Hematopoietic multipotent progenitor cell treated with erythropoietin and hydrocortisone succinate and interleukin-3 and kit ligand, for 17 days (in vitro differentiated cells): ENCODE measurements around the gene DNAJC21.
"Not testable (repeated sequence)": the region's sequence is repeated elsewhere in the genome, so short reads cannot be mapped to it uniquely, and the experiment has no call there.

ENCODE experiments used
- DNase-seq: peaks from one replicate; pipeline ENCODE4 v3.0.0-alpha.2; 2015; ENCODE audit warnings: low spot score

Gene DNAJC21

DNA sequence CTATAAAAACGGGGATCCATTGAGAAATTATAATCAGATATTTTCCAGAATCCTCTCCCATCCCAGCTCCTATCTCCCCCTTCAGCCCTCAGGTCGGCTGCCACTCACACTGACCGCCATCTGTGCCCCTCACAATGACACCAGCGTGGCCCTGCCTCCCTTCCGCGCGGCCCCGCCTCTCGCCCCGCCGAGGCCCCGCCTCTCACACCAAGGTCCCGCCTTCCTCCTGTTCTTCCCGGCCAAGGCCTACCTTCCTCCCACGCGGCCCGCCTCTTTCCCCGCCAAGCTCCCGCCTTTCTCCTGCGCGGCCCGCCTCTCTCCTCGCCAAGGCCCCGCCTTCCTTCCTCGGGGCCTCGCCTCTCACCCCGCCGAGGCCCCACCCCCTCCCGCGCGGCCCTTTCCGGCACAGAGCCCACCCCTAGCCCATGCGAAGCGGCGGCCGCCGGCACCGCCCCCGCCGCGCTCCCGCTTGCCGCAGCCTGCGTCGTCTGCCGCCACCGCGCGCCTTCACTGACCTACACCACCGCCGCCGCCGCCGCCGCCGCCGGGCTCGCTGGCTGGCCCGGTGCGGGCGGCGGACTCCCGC is at the start of gene DNAJC21:
Gene DNAJC21 (plus strand): TSS at position 426 of the 586 bp plus-strand sequence. CDS start 261 bp downstream, outside the sequence.
- peak; percentile 98 for DNase-seq

DNA sequence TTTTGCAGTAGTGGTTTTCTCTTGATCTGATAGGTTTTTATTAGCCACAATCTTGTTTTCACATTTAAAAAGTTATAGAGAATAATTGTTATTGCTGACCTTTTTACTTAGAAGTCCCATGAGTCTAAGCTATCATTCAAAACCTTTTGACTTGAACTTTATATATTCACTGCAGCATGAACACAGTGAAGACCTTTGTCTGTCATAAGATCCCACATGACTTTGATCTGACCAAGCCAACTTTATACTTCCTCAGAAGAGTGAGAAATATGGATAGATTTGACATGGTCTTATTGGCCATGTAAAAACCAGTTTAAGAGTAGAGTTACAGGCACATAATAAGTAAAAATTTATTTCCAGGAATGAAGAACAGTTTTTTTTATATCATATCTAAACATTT is 48.1 kb upstream of the DNAJC21 start:
- no peak for DNase-seq

DNA sequence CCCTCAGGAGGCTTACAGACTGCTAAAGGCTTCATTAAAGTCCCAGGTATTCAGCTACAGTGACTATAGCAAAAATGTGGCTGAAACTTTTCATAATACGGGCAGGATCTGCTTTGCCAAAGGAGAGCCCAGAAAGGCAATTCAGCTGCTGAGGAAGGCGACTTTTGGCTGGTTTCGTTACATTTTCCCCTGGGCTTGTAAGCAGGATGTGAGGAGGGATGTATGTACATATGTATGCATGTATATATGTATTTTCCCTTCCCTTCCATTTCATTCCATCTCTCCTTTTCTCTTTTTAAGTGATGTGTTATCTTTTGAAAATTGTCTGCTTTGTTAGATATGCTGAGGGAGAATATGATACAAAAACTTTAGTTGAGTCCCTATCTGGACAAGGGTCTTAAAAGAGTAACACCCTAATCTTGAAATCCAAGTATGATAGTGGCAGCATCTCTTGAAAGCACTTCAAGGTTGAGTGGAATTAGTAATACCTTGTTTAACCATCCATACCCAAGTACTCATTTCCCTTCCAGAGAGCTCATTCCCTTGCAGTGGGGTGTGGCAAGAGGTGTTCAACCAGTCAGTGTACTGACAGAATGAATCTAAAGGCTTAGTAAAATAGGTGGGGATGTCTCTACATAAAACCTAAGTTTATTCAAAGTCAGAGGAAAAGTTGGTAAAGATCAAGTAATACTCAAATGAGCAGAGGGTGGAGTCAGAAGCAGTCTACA is 42.8 kb upstream of the DNAJC21 start:
- no peak for DNase-seq

DNA sequence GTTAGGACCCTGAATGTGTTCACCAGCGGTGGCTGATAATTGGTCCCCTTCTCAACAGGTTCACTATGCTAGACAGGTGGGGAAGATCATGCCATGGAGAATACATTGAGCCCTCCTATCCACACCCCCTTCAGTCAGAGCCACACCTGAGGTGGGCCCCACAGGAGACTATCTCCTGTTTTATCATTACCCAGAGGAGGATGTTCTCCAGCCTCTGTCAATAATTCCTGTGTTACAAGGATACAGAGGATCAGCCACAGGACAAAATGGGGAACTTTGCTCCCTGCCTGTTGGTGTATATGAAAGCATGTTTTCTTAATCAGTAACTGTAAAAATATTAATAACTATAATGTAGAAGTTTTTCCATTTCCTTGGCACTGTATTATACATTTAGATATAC is 40.0 kb upstream of the DNAJC21 start:
- DNase-seq: no peak

DNA sequence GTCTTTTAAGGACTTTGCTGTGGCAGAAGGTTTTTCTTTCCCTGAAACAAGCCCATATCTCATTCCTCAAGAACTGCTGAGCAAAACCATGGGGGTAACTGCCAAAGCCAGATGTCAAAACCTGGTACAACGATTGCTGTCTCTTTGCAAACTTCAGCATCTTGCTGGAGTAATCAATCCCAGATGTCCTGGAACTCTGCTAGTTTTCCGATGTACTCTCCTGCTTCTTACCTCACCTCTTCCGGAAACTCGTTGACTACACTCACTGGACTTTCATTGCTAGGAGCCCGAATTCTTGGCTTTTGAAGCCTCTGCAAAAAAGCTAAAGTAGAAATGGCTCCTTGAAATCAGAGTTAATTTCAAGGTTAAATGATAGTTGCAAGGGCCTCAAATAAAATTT is 37.4 kb upstream of the DNAJC21 start:
- no peak for DNase-seq

DNA sequence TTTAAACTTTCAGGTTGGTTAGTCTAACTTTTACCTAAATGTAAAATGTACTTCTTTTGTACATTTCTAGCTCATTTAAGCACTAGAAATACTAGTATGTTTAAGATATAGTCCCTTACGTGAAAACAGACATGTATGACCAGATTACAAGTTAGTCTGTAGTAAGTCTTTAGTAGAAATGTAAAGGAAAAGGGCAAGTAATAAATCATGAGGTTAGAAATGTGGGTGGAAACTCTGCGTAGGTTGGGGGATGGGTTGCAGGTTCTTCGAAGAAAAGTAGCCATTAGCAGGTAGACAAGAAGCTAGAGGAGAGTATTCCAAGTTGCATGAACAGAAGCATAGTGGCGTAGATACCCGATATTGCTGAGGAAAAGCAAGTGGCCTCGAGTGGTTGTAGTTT is 36.9 kb upstream of the DNAJC21 start:
- DNase-seq: no peak

- DNase-seq: no peak
Measured at GRCh38 chr5:34894716-34895115, 34.6 kb upstream of the DNAJC21 start.

- no peak for DNase-seq
Measured at GRCh38 chr5:34895641-34896419, 33.5 kb upstream of the DNAJC21 start.

GRCh38 chr5:34897646-34898045 is 31.7 kb upstream of the DNAJC21 start:
- DNase-seq: no peak

DNA sequence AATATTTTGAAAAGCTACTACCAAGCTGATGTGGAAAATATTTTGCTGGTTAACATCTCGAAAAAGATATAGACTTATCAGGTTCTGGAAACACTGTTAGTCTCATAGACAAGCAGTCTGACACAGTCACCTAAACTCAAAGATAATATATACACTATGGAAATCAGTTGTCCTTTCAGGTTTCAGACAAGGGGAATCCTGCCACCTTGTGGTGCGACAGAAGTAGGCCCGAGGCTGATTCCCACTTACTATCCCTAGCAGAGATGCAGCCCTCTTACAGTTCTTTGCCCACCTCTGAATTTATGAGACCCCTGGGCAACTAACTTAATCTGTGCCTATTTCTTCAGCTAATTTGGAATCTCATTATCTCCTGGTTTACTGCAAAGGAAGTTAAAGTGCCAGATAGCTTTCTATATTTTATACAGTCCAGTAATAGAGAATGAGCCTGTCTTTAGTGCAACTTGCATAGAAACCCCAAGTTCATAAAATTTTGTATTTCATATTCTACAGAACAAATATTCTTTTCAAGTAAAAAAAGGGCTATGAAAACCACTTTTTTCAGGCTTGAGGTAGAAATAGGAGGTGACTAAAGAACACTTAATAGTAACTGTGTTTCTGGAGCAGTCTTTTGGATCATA is 31.0 kb upstream of the DNAJC21 start:
- DNase-seq: peak; percentile 62

DNA sequence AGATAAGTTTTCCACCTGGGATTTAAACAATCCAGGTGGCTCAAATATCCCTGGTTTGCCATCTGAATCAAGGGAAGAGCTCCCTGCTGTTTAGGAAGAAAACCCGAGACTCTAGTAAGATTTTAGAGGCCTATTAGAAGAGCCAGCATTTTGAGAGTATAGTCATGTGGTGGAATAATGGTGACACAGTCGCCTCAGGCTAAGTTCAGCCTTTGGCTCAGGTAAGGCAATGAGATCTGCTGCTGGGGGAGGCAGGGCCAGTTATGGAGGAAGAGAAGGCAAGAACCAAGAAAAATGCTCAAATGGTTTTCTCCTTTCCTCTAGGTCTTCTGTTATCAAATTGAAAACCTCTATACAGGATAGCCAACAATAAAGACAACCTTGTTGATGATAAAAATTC is 30.3 kb upstream of the DNAJC21 start:
- no peak for DNase-seq

GRCh38 chr5:34900652-34901051 is 28.7 kb upstream of the DNAJC21 start:
- no peak for DNase-seq

DNA sequence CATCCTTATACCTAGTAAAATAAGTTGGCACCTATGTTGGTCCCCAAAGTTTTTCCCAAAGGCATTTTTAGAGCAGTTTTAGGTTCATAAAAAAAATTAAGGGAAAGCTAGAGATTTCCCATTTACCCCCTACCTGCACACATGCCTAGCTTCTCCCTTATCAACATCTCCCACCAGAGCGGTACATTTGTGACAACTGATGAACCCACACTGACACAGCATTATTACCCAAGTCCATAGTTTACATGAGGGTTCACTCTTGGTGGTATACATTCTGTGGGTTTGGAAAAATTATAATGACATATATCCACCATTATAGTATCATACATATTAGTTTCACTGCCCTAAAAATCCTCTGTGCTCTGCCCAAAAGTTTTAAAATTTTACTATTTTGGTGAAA is 26.1 kb upstream of the DNAJC21 start:
- no peak for DNase-seq

- DNase-seq: no peak
Measured at GRCh38 chr5:34905564-34905963, 23.8 kb upstream of the DNAJC21 start.

- no peak for DNase-seq
Measured at GRCh38 chr5:34913072-34913471, 16.3 kb upstream of the DNAJC21 start.

DNA sequence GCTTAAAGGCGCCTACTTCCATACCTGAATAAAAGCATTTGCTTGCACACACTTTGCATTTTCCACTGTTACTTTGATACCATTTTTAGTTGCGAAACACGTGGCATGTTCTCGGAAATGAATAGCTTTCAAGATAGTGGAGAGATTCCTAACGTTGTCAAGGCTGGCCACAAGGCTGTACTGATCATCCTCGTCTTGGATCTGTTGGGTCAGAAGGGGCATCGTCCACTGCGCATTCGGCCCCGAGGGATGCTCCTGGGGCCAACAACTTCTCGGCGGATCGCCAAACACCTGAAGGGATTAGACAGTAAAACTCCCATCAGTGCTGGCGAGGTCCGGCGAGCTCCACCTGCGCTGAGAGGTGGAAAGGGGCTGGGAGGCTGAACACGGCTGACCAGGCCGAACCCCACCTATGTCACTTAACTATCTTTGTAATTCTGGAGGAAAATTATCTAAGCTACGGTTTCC is 14.7 kb upstream of the DNAJC21 start:
- no peak for DNase-seq

DNA sequence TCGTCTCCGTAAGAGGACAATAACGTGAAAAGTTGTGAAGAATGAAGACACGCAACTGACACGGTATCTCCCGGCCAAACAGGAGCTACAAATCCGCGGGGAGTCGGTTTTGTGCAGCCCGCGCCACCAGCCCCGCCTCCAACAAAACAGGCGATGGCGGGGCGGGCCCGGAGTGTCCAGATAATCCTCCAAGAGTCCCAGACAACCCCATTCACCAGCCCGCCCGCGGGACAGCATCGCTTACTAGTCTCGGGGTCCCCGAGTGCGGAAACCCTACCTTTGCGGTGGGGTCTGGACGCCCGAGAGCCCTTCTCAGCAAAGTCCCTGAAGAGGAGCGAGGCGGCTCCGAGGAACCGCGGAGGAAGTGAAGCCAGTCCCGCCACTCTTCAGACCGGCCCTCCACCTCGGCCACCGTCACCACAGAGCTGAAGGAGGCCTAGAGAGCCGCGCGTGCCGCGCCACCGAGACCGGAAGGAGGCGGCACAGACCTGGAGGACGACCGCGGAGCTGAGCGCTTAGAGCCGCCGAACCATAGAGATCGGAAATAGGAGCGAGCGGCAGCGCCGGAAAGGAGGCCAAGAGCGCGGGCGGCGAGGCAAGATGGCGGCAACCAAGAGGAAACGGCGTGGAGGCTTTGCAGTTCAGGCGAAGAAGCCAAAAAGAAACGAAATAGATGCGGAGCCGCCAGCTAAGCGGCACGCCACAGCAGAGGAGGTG is 14.1 kb upstream of the DNAJC21 start, which contains the start of the genes BRIX1 and RAD1:
Gene BRIX1 (plus strand): TSS at position 573 of the 717 bp plus-strand sequence. CDS start 28 bp downstream, at position 601.
Gene RAD1 (minus strand): TSS at position 366 of the 717 bp plus-strand sequence. CDS start 612 bp downstream, outside the sequence.
- peak; percentile 89 for DNase-seq

DNA sequence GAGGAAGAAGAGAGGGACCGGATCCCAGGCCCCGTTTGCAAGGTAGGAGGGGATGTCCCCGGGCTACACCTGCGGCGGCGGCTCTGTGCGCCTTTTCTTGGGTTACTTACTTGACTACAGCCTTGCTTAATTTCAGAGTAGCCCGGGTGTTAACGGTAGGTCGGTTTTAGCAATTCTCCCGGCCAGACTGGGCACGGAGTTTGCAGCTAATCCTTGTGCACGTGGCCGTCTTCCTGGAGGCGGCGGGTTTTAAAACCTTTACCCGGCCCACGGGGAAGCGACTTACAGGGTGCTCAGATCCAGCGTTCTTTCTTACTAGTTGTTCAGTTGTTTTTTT is 13.5 kb upstream of the DNAJC21 start:
- no peak for DNase-seq

DNA sequence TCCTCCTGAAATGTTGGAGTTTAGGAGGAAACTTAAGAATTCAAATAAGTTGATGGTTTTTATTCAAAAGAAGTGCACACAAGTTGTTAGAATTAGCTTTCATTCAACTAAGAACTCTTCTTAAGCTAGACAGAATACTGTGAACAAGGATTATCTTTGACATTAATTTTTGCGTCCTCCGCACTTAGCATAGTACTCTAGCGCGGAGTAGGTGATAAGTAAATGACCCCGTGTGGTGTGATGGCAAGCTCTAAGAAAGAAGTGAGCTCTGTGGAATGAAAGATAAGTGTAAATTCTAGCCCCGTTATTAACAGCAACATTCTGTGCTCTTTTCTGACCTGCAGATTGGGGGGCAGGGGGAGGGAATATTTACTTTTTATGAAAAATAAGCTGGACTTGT is 12.8 kb upstream of the DNAJC21 start:
- DNase-seq: peak; percentile 33

DNA sequence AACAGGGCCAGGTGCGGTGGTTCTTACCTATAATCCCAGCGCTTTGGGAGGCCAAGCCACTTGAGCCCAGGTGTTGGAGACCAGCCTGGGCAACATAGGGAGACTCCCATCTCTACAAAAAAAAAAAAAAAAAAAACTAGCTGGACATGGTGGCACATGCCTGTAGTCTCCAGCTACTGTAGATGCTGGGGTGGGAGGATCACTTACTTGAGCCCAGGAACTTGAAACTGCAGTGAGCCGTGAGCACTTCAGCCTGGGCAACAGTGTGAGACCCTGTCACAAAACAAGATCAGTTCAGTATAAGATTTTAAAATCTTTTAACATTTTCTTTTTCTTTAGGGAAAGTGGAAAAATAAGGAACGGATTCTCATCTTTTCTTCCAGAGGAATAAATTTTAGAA is 11.3 kb upstream of the DNAJC21 start:
- DNase-seq: no peak

DNA sequence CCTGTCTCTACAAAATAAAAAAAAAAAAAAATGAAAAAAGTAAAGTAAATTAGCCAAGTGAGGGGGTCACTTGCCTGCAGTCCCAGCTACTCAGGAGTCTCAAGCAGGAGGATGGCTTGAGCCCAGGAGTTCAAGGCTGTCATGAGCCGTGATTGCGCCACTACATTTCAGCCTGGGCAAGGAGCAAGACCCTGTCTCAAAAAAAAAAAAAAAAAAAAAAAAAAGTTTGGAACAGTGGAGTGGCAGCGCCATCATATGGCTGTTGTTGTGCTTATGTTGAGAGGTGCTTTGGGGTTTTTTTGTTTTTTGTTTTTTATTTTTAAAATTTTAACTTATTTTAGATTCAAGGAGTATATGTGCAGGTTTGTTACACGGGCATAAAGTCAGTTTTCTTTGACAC is 10.3 kb upstream of the DNAJC21 start:
- DNase-seq: no peak

DNA sequence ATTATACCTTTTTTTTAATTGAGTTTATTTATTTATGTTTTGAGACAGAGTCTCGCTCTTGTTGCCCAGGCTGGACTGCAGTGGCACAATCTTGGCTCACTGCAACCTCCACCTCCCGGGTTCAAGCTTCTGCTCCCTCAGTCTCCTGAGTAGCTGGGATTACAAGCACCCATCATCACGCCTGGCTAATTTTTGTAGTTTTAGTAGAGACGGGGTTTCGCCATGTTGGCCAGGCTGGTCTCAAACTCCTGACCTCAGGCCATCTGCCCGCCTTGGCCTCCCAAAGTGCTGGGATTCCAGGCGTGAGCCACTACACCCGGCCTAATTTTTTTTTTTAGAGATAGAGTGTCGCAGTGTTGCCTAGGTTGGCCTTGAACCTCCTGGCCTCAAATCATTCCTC is 6.1 kb upstream of the DNAJC21 start:
- not testable (repeated sequence) for DNase-seq
